Heart left ventricle (tissue), 16 donors: Measurements from ENCODE around the gene CCBE1. TPM values are rescaled to one million over a fixed set of nuclear protein-coding genes. Genes with fewer than 3 reads are reported as not detected.

Experiments used
- ATAC-seq, 4 donors: fragments of 200-7000 bp; cut with Tn5 transposase; one replicate each; pipeline ENCODE4 v1.9.1; 2020 to 2022; ENCODE audit warnings: moderate library complexity in 4 of 4, mild to moderate bottlenecking in 3 of 4, moderate number of reproducible peaks in 1 of 4
- DNase-seq, 5 donors: peaks; one replicate each; pipeline ENCODE4 v3.0.0-alpha.2; 2020
- H3K27ac ChIP-seq, 12 donors: fragments of 200-600 bp; sonication (generic) in 4 of 12; one replicate each; pipeline versions ENCODE4 v1.5.0 to v1.8.0; 2016 to 2022; ENCODE audit warnings: mild to moderate bottlenecking in 2 of 12
- H3K27me3 ChIP-seq, 9 donors: fragments of 200-600 bp; sonication (generic) in 2 of 9; one replicate each; pipeline versions ENCODE4 v1.5.1 to v1.8.0; 2016 to 2022; ENCODE audit warnings: mild to moderate bottlenecking in 3 of 9
- H3K36me3 ChIP-seq, 9 donors: fragments of 200-600 bp; sonication (generic) in 2 of 9; one replicate each; pipeline versions ENCODE4 v1.5.0 to v1.8.0; 2018 to 2022; ENCODE audit warnings: mild to moderate bottlenecking in 2 of 9
- H3K4me1 ChIP-seq, 12 donors: fragments of 200-600 bp; sonication (generic) in 4 of 12; one replicate each; pipeline versions ENCODE4 v1.5.0 to v1.8.0; 2016 to 2022; ENCODE audit warnings: mild to moderate bottlenecking in 3 of 12
- H3K4me3 ChIP-seq, 12 donors: fragments of 200-600 bp; sonication (generic) in 4 of 12; one replicate each; pipeline versions ENCODE4 v1.5.0 to v1.8.0; 2017 to 2022; ENCODE audit warnings: mild to moderate bottlenecking in 9 of 12, moderate library complexity in 4 of 12
- H3K9me3 ChIP-seq, 12 donors: fragments of 200-600 bp; sonication (generic) in 4 of 12; one replicate each; pipeline versions ENCODE4 v1.5.0 to v1.8.0; 2016 to 2022; ENCODE audit warnings: mild to moderate bottlenecking in 1 of 12
- POLR2A ChIP-seq, 2 donors: fragments of 450-650 bp; IDR thresholded peaks; one replicate each; pipeline ENCODE4 v1.6.1; 2017; ENCODE audit warnings: antibody characterized with exemption in 2 of 2, mild to moderate bottlenecking in 2 of 2, moderate library complexity in 2 of 2
- WGBS, 4 donors: extraction: QIAGEN DNeasy Blood & Tissue Kit in 2 of 4; methylation state at CpG; one replicate each; pipeline versions ENCODE4 v1.1.5 to v1.1.7; 2013 to 2018; 5-methylcytosine and 5-hydroxymethylcytosine counted together
- intact Hi-C, 10 donors: fragments of 100-400 bp; cut with DNase I; formaldehyde crosslinking; loops; one replicate each; pipeline versions ENCODE4 v1.11.1 to v1.14.2; 2022
- polyA plus RNA-seq, 2 donors: library from polyadenylated mRNA; stranded (reverse); fragments of 200-250 nt; gene quantifications; one replicate each; pipeline ENCODE4 v1.2.3, GENCODE V29; 2013
- total RNA-seq, 9 donors: library from RNA; depleted of rRNA in 2 of 9; stranded (reverse); fragments of >200 nt in 2 of 9; fragmentation: NEBNext Ultra II Directional in 3 of 9; extraction: Animal tissue kit (Norgen Biotek cat#: 25700) in 3 of 9; gene quantifications; one replicate each; pipeline versions ENCODE4 v1.1.0 to v1.2.4, GENCODE V29; 2016 to 2023
- TF ChIP-seq, protein P1 (sequence below), 12 donors: fragments of 200-600 bp; sonication (generic) in 4 of 12; IDR thresholded peaks; one replicate each; pipeline versions ENCODE4 v1.5.0 to v1.8.0; 2018 to 2022; ENCODE audit warnings: antibody characterized with exemption in 12 of 12, mild to moderate bottlenecking in 5 of 12
- donor health status: ischemic (EF 13 %, LVEDD 7.1; RV severe dilation, severe dysfunction).
- donor health status: healthy with polysubstance abuse.
- donor health status: DM: no; HTN: yes; CAD: no.
- donor health status: DM: no; HTN: no; CAD: no.
- donor health status: ischemic (EF 25% LVEDD 6.9; RV normal size, moderate dysfunction).
- donor health status: ischemic (EF 25% LVEDD 5.7; RV mildly dilated, moderate dysfunction).
- donor health status: healthy.
- donor health status: DM: yes; HTN: yes; CAD: no.
- donor health status: ischemic (EF 35%, LVEDD 5.7; RV mildly dilated, moderate dysfunction).
- donor health status: nonischemic (EF 11% LVEDD 7.7; RV severe dilation, severe dysfunction).
- donor health status: DM: yes; HTN: yes; CAD: no.
- donor health status: PGD.
- donor health status: ischemic (EF 29% LVEDD 5.4; RV normal size, mild dysfunction).
- donor health status: nonischemic (EF 23%, LVEDD 6.1; RV moderate dilation, normal function).

Gene CCBE1
- total and polyA plus RNA-seq, 11 donors, result 0.15 to 6.3 (median 0.74) TPM

DNA sequence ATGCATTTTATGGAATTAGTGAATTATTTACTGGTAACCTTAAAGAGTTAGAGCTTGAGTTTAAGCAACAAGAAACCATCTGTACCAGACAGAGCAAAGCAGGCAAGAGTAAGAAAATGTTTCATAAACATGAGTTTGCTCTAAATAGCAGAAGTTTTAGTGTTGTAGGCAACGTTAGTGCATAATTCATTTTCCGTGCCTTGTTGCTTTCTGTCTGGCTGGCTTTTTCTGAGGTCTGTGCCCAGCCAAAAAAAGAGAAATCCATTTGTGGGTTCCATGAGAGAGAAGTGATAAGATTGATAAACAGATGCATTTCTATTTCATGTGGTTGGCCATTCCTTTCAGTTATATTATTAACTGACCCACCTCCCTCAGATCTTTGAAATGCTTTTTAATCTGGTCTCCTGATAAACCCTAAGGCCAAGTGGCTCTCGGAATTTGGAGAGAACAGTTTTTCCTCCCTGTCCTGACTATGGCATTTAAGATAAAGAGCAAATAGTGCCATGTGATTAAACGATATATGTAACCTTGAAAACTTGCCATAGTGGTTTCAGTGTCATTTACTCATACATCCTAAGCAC lies 198.6 kb downstream of the CCBE1 start:
- ATAC-seq, result no peak
- 47 to 58% (median 54%) methylated on average over 4 of the region's 4 CpGs for WGBS, 4 donors
- H3K36me3 ChIP-seq, result no peaks in the 10 kb centered on the region
- H3K4me1 ChIP-seq, result peaks cover 0 to 30% (median 11%) of the 10 kb centered on the region in 12 donors
- H3K27me3 ChIP-seq, result no peaks in the 10 kb centered on the region
- intact Hi-C loops, result no loop called here
- no peak overlapping the region for H3K4me3 ChIP-seq
- peak overlapping the region in 1 of 12 donors; percentile 19 for H3K27ac ChIP-seq
- no peaks in the 10 kb centered on the region for H3K9me3 ChIP-seq
- no peak for DNase-seq
- no peak for TF ChIP-seq POLR2A (IDR thresholded peaks at IDR 0.05)
- TF ChIP-seq, protein P1, sequence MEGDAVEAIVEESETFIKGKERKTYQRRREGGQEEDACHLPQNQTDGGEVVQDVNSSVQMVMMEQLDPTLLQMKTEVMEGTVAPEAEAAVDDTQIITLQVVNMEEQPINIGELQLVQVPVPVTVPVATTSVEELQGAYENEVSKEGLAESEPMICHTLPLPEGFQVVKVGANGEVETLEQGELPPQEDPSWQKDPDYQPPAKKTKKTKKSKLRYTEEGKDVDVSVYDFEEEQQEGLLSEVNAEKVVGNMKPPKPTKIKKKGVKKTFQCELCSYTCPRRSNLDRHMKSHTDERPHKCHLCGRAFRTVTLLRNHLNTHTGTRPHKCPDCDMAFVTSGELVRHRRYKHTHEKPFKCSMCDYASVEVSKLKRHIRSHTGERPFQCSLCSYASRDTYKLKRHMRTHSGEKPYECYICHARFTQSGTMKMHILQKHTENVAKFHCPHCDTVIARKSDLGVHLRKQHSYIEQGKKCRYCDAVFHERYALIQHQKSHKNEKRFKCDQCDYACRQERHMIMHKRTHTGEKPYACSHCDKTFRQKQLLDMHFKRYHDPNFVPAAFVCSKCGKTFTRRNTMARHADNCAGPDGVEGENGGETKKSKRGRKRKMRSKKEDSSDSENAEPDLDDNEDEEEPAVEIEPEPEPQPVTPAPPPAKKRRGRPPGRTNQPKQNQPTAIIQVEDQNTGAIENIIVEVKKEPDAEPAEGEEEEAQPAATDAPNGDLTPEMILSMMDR (IDR thresholded peaks at IDR 0.05), result no peak

DNA sequence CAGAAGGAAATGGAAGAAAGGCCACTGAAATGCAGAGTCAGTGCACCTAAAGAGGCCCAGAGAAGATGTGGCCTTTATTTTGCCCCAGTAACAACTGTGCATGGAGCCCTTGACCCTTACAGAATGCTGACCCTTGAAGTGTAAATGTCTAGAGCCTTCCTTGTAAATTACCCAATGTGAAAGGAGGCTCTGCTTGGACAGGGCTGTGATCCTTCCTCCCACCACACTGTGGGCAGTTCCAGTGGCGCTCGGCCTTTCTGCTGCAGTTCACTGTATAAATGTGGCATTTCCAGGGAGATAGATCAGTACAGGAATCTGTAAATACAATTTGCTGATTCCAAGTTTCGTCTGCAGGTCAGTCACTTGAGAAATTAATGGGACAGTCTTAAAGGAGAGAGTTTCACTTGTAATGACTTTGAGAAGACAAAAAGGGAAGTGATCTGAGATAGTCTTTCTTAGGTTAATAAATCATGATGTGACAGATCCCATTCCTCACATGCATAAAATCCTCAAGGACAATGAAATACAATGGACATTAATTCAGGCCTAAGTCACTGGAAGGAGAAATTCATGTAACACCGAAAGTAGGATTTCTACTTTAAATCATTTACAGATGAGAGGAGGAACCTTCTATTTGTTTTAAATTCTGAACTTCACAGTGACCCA lies 204.3 kb downstream of the CCBE1 start:
- no peak for ATAC-seq
- no peak for TF ChIP-seq POLR2A (IDR thresholded peaks at IDR 0.05)
- TF ChIP-seq, protein P1 (IDR thresholded peaks at IDR 0.05), result no peak
- WGBS, 4 donors, result 86 to 93% (median 90%) methylated on average over 4 of the region's 4 CpGs

DNA sequence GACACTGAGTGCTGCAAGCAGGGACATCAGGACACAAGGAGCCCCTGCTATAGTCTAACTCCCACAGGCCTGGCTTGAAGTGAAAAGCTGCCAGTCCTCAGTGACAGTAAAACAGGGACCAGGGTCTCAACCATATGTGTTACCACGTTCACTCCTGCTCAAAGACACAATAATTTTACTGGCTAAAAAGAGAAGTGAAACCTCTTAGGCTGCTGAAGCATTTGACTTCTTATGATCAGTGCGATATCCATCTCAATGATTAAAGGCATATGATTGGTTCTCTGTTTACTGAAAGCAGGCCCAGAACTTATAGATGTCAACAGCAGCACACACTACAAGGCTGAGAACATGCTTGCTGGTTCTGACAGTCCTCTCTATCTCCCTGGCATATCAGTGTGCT lies 208.3 kb downstream of the CCBE1 start:
- intact Hi-C loops, result no loop called here
- H3K27ac ChIP-seq, result no peak overlapping the region
- ATAC-seq, result no peak
- no peak for TF ChIP-seq POLR2A (IDR thresholded peaks at IDR 0.05)
- TF ChIP-seq, protein P1 (IDR thresholded peaks at IDR 0.05), result no peak
- 75 to 93% (median 85%) methylated on average over 2 of the region's 2 CpGs for WGBS, 4 donors
- H3K4me1 ChIP-seq, result peaks cover 0 to 9% (median 0%) of the 10 kb centered on the region in 12 donors
- no peaks in the 10 kb centered on the region for H3K9me3 ChIP-seq
- no peak for DNase-seq
- no peak overlapping the region for H3K4me3 ChIP-seq
- no peaks in the 10 kb centered on the region for H3K27me3 ChIP-seq
- no peaks in the 10 kb centered on the region for H3K36me3 ChIP-seq

More for the DNA sequence above, 204.3 kb downstream of the CCBE1 start:
- intact Hi-C loops, result no loop called here
- H3K4me1 ChIP-seq, result peaks cover 0 to 4% (median 0%) of the 10 kb centered on the region in 12 donors
- DNase-seq, result no peak
- no peak overlapping the region for H3K27ac ChIP-seq
- H3K27me3 ChIP-seq, result no peaks in the 10 kb centered on the region
- no peaks in the 10 kb centered on the region for H3K36me3 ChIP-seq
- H3K9me3 ChIP-seq, result no peaks in the 10 kb centered on the region
- H3K4me3 ChIP-seq, result no peak overlapping the region

DNA sequence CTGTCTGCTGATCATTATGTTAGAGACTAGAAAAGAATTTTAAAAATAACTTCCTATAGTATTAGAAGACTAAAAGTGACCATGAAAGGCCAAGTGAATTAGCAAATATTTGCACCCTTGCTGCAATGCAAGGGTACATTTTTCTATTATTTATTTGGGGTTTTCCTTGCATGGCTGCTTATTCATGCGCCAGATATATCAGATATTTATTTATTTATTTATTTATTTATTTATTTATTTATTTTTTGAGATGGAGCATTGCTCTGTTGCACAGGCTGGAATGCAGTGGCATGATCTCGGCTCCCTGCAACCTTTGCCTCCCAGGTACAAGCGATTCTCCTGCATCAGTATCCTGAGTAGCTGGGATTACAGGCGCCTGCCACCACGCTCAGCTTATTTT lies 211.8 kb downstream of the CCBE1 start:
- no peak overlapping the region for H3K27ac ChIP-seq
- ATAC-seq (no peak), DNase-seq (no peak)
- intact Hi-C loops, result no loop called here
- 86 to 95% (median 90%) methylated on average over 5 of the region's 5 CpGs for WGBS, 4 donors
- H3K36me3 ChIP-seq, result no peaks in the 10 kb centered on the region
- TF ChIP-seq, protein P1 (IDR thresholded peaks at IDR 0.05), result no peak
- TF ChIP-seq POLR2A (IDR thresholded peaks at IDR 0.05), result no peak
- H3K9me3 ChIP-seq, result no peaks in the 10 kb centered on the region
- H3K27me3 ChIP-seq, result no peaks in the 10 kb centered on the region
- H3K4me1 ChIP-seq, result peaks cover 0 to 9% (median 0%) of the 10 kb centered on the region in 12 donors
- H3K4me3 ChIP-seq, result no peak overlapping the region
